IMR-90 (cell line): ENCODE measurements around the gene SNRPD3. TPM values are rescaled to one million over a fixed set of nuclear protein-coding genes. Genes with fewer than 3 reads are reported as not detected.
"Not testable (repeated sequence)": the region's sequence is repeated elsewhere in the genome, so short reads cannot be mapped to it uniquely, and the experiment has no call there.

Experiments
- ATAC-seq: fragments of 200-7000 bp; cut with Tn5 transposase; 2 replicates; pipeline ENCODE4 v1.9.1; 2020; ENCODE audit warnings: low read depth, mild to moderate bottlenecking, moderate library complexity
- BruUV-seq: library from RNA; stranded (reverse); fragments of 400-500 nt; replicated peaks from 2 replicates; lab custom pipeline; 2021; lab: Mats Ljungman, UMichigan
- CTCF ChIA-PET: fragments of 300-600 bp; formaldehyde crosslinking; extraction: SDS; loops from one replicate; lab custom pipeline; 2021; ENCODE audit warnings: antibody characterized with exemption; lab: Yijun Ruan, JAX
- POLR2A ChIA-PET: fragments of 300-600 bp; sonication (Branson Sonifier 250); formaldehyde crosslinking; loops from one replicate; lab custom pipeline; 2022; ENCODE audit warnings: antibody characterized with exemption; ENCODE audit not compliant: unreplicated experiment; lab: Charles Lee
- DNase-seq: peaks from one replicate; pipeline ENCODE4 v3.0.0; 2013
- H2AFZ ChIP-seq: replicated peaks from 2 replicates; pipeline ENCODE3; 2013; ENCODE audit warnings: low read length, mild to moderate bottlenecking; ENCODE audit not compliant: poor library complexity
- H2AK5ac ChIP-seq: 2 replicates; pipeline ENCODE4 v1.6.1; 2013; ENCODE audit warnings: low read depth, low read length, inconsistent platforms
- H2AK9ac ChIP-seq: replicated peaks from 2 replicates; pipeline ENCODE3; 2013; ENCODE audit warnings: mild to moderate bottlenecking, low read depth, low read length, moderate library complexity; ENCODE audit not compliant: poor library complexity
- H2BK120ac ChIP-seq: 2 replicates; pipeline ENCODE4 v1.6.1; 2013; ENCODE audit warnings: low read depth, low read length, inconsistent platforms
- H2BK15ac ChIP-seq: 3 replicates; pipeline ENCODE4 v1.6.1; 2013; ENCODE audit warnings: low read depth, low read length, inconsistent platforms
- H2BK20ac ChIP-seq: 2 replicates; pipeline ENCODE4 v1.6.1; 2013; ENCODE audit warnings: low read depth, mild to moderate bottlenecking, inconsistent platforms, low read length, moderate library complexity
- H2BK5ac ChIP-seq: 2 replicates; pipeline ENCODE4 v1.6.1; 2013; ENCODE audit warnings: mild to moderate bottlenecking, low read depth, low read length, inconsistent platforms; ENCODE audit not compliant: poor library complexity, severe bottlenecking
- H3K14ac ChIP-seq: replicated peaks from 2 replicates; pipeline ENCODE4 v1.6.1; 2013; ENCODE audit warnings: low read depth, low read length, inconsistent platforms
- H3K18ac ChIP-seq: 2 replicates; pipeline ENCODE4 v1.6.1; 2013; ENCODE audit warnings: low read depth, low read length, control low read depth
- H3K23ac ChIP-seq: 2 replicates; pipeline ENCODE4 v1.6.1; 2013; ENCODE audit warnings: low read depth, low read length, inconsistent platforms
- H3K27ac ChIP-seq: 2 replicates; pipeline ENCODE4 v1.5.1; 2013; ENCODE audit warnings: mild to moderate bottlenecking, control low read depth, low read length; ENCODE audit not compliant: insufficient read depth
- H3K27me3 ChIP-seq: 2 replicates; pipeline ENCODE4 v1.6.1; 2013; ENCODE audit warnings: low read length; ENCODE audit not compliant: control insufficient read depth, insufficient read depth
- H3K36me3 ChIP-seq: 2 replicates; pipeline ENCODE4 v1.6.1; 2013; ENCODE audit warnings: low read length, mixed read lengths; ENCODE audit not compliant: control insufficient read depth, insufficient read depth
- H3K4ac ChIP-seq: 2 replicates; pipeline ENCODE4 v1.6.1; 2013; ENCODE audit warnings: low read depth, low read length, inconsistent platforms
- H3K4me1 ChIP-seq: 2 replicates; pipeline ENCODE4 v1.6.1; 2013; ENCODE audit warnings: low read length, mixed read lengths; ENCODE audit not compliant: control insufficient read depth, insufficient read depth
- H3K4me2 ChIP-seq: 2 replicates; pipeline ENCODE4 v1.6.1; 2013; ENCODE audit warnings: low read depth, mild to moderate bottlenecking, control low read depth, low read length, moderate library complexity
- H3K4me3 ChIP-seq: 2 replicates; pipeline ENCODE4 v1.5.1; 2013; ENCODE audit warnings: low read depth, mild to moderate bottlenecking, control low read depth, low read length, moderate library complexity; ENCODE audit not compliant: insufficient read depth
- H3K56ac ChIP-seq: 2 replicates; pipeline ENCODE4 v1.6.1; 2013; ENCODE audit warnings: low read length, inconsistent platforms; ENCODE audit not compliant: insufficient read depth; ENCODE audit errors: extremely low read depth
- H3K79me1 ChIP-seq, 2 experiments: 2 replicates each; pipeline ENCODE4 v1.6.1; 2013; ENCODE audit warnings: low read length in 2 of 2, inconsistent platforms in 1 of 2, low read depth in 1 of 2
- H3K9ac ChIP-seq: 2 replicates; pipeline ENCODE4 v1.6.1; 2013; ENCODE audit warnings: low read depth, low read length, control low read depth
- H3K9me1 ChIP-seq: 2 replicates; pipeline ENCODE4 v1.6.1; 2013; ENCODE audit warnings: low read length, inconsistent platforms; ENCODE audit not compliant: insufficient read depth
- H3K9me3 ChIP-seq: 2 replicates; pipeline ENCODE4 v1.6.1; 2013; ENCODE audit warnings: low read length; ENCODE audit not compliant: control insufficient read depth, insufficient read depth
- H4K20me1 ChIP-seq: 2 replicates; pipeline ENCODE4 v1.6.1; 2013; ENCODE audit warnings: low read length, inconsistent platforms; ENCODE audit not compliant: insufficient read depth
- H4K5ac ChIP-seq: 2 replicates; pipeline ENCODE4 v1.6.1; 2013; ENCODE audit warnings: mild to moderate bottlenecking, low read depth, low read length, control low read depth
- H4K8ac ChIP-seq, 2 experiments: 2 replicates each; pipeline ENCODE4 v1.6.1; 2013; ENCODE audit warnings: low read depth in 2 of 2, low read length in 2 of 2, control low read depth in 1 of 2, inconsistent platforms in 1 of 2
- H4K91ac ChIP-seq: 2 replicates; pipeline ENCODE4 v1.6.1; 2013; ENCODE audit warnings: low read depth, low read length, inconsistent platforms; ENCODE audit not compliant: insufficient read depth
- CEBPB ChIP-seq: IDR thresholded peaks from 2 replicates; pipeline ENCODE4 v1.6.1; 2012; ENCODE audit warnings: low read depth, low read length, improper control_type of control experiment
- ELK1 ChIP-seq: fragments of 150-350 bp; IDR thresholded peaks from 2 replicates; pipeline ENCODE4 v1.6.1; 2016; ENCODE audit warnings: low read depth, mild to moderate bottlenecking, low read length, moderate library complexity, borderline replicate concordance
- MAZ ChIP-seq: IDR thresholded peaks from 2 replicates; pipeline ENCODE4 v1.6.1; 2012; ENCODE audit warnings: low read depth, mild to moderate bottlenecking, low read length, improper control_type of control experiment, moderate library complexity, borderline replicate concordance
- RAD21 ChIP-seq: IDR thresholded peaks from 2 replicates; pipeline ENCODE4 v1.6.1; 2012; ENCODE audit warnings: low read length, improper control_type of control experiment
- RFX5 ChIP-seq: IDR thresholded peaks from 2 replicates; pipeline ENCODE4 v1.8.0; 2012; ENCODE audit warnings: low read depth, mild to moderate bottlenecking, low read length, moderate library complexity
- WGBS, 2 experiments: methylation state at CpG; one replicate each; pipeline versions ENCODE4 v1.1.5 to v1.1.7; 2013; ENCODE audit warnings: missing lambda C conversion rate in 2 of 2; ENCODE audit not compliant: insufficient read length in 1 of 2; ENCODE audit errors: extremely low coverage in 2 of 2; 5-methylcytosine and 5-hydroxymethylcytosine counted together
- dilution Hi-C: fragments of 300-500 bp; cut with HindIII; formaldehyde crosslinking; loops from one replicate; pipeline ENCODE4 v1.14.3; 2018; ENCODE audit warnings: low sequenced_read_pairs; ENCODE audit not compliant: unreplicated experiment
- in situ Hi-C: fragments of 300-500 bp; cut with MboI; formaldehyde crosslinking; loops from 3 replicates; pipeline ENCODE4 v1.14.3; 2019; ENCODE audit warnings: low sequenced_read_pairs, inconsistent platforms, mixed read lengths
- intact Hi-C: fragments of 100-400 bp; cut with micrococcal nuclease; formaldehyde crosslinking; loops from 2 replicates; pipeline ENCODE4 v1.10.0; 2022
- polyA plus RNA-seq, 3 experiments: library from polyadenylated mRNA; depleted of rRNA; stranded (reverse); fragments of >200 nt; gene quantifications; 2 replicates each; pipeline ENCODE4 v1.2.3, GENCODE V29; 2012; ENCODE audit warnings: low replicate concordance in 1 of 3
- total RNA-seq: library from RNA; depleted of rRNA; stranded (reverse); fragments of >200 nt; gene quantifications from 2 replicates; pipeline ENCODE4 v1.2.3, GENCODE V29; 2012

The SNRPD3 gene
- total and polyA plus RNA-seq, 2 of the 4 experiments (the other 2 are of a cell fraction): 158 to 283 TPM

GRCh38 chr22:24601217-24602104 is 45.7 kb downstream of the SNRPD3 start:
- no peak overlapping the region for H4K5ac ChIP-seq
- H3K4me3 ChIP-seq: no peak overlapping the region
- H4K20me1 ChIP-seq: no peaks in the 10 kb centered on the region
- H3K4me2 ChIP-seq: no peak overlapping the region
- H3K56ac ChIP-seq: no peak overlapping the region
- H3K4me1 ChIP-seq: peaks cover 2% of the 10 kb centered on the region; the same call in 1 of the 2 replicates
- in situ Hi-C loops (no loop called here), intact Hi-C loops (no loop called here), dilution Hi-C loops (no loop called here)
- no peak overlapping the region for H2AK9ac ChIP-seq
- CTCF ChIA-PET: no interaction called here
- no peak overlapping the region for H2BK15ac ChIP-seq
- H3K9ac ChIP-seq: no peak overlapping the region
- no peaks in the 10 kb centered on the region for H3K9me3 ChIP-seq
- 86% methylated on average over 1 of the region's 12 CpGs; no CpG with 5 or more reads in 1 of the 2 experiments for WGBS, 2 experiments
- H3K23ac ChIP-seq: no peak overlapping the region
- H4K8ac ChIP-seq: no peak overlapping the region
- POLR2A ChIA-PET: no interaction called here
- no peak overlapping the region for H4K91ac ChIP-seq
- no peak for ATAC-seq
- H2BK120ac ChIP-seq: no peak overlapping the region
- DNase-seq: no peak
- no peaks in the 10 kb centered on the region for H3K9me1 ChIP-seq
- no peak overlapping the region for H3K27ac ChIP-seq
- no peak overlapping the region for H3K18ac ChIP-seq
- no peak overlapping the region for H2AK5ac ChIP-seq
- H3K4ac ChIP-seq: no peak overlapping the region
- TF ChIP-seq RAD21 (no peak), MAZ (no peak), RFX5 (no peak), ELK1 (no peak), CEBPB (no peak)
- H3K36me3 ChIP-seq: no peaks in the 10 kb centered on the region
- BruUV-seq: no TSS peak
- H2AFZ ChIP-seq: no peak overlapping the region
- no peak overlapping the region for H3K14ac ChIP-seq
- no peak overlapping the region for H2BK20ac ChIP-seq
- H3K27me3 ChIP-seq: no peaks in the 10 kb centered on the region
- no peaks in the 10 kb centered on the region for H3K79me1 ChIP-seq
- no peak overlapping the region for H2BK5ac ChIP-seq

DNA sequence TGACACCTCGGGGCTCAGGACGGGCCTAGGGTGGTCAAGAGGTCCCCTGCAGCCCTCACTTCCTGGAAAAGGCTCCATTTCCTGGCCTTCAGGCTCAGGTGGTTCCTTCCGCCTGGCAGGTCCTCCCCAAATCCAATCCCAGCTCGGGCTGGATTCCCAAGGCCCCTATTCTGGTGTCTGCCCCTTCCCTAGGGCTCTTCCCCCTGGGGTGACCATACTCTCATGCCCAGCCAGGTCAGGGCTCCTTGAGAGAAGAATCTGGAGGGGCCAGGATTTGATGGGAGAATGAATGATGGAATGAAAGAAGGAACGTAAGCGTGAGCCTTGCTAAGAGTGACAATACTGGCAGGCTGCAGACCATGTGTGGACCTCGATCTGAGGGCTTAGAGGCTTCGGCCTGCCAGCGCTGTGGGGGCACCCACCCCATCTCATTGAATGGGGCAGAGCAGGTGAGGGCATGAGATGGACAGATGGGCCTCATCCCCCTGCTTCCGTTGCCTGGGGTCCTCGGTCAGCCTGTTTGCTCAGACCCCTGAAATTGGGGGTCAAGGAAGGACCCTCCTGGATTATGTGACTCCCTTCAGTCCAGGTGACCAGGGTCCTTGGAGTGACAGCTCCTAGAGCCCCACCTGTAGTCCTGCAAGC is 46.4 kb downstream of the SNRPD3 start:
- dilution Hi-C loops, ATAC-seq, H3K4me3 ChIP-seq, H3K4me2 ChIP-seq, H3K14ac ChIP-seq, H4K20me1 ChIP-seq, H4K8ac ChIP-seq, intact Hi-C loops, H3K9me1 ChIP-seq, H3K9ac ChIP-seq, H2BK15ac ChIP-seq, H3K36me3 ChIP-seq, H3K27ac ChIP-seq, H3K79me1 ChIP-seq, H3K4ac ChIP-seq, H3K9me3 ChIP-seq, H2AK9ac ChIP-seq, in situ Hi-C loops, H3K27me3 ChIP-seq, H2AK5ac ChIP-seq, H2BK120ac ChIP-seq, H2AFZ ChIP-seq, H3K18ac ChIP-seq, H3K23ac ChIP-seq, H3K56ac ChIP-seq, H4K91ac ChIP-seq, BruUV-seq, H2BK5ac ChIP-seq, H4K5ac ChIP-seq, POLR2A ChIA-PET, H2BK20ac ChIP-seq, DNase-seq, H3K4me1 ChIP-seq, CTCF ChIA-PET: not testable (repeated sequence)
- WGBS, 2 experiments: 87% methylated on average over 5 of the region's 11 CpGs; no CpG with 5 or more reads in 1 of the 2 experiments
